Esophagus muscularis mucosa (tissue), 4 donors: Measurements from ENCODE around the gene PRDM15. TPM values are rescaled to one million over a fixed set of nuclear protein-coding genes. Genes with fewer than 3 reads are reported as not detected.

Experiments
- DNase-seq: peaks from one replicate; pipeline ENCODE4 v3.0.0-alpha.2; 2017; ENCODE audit errors: extremely low spot score
- H3K27ac ChIP-seq, 4 donors: fragments of 200-600 bp; sonication (generic); replicated peaks in 1 of 4; 1 replicate in 3 of 4; 2 replicates in 1 of 4; pipeline ENCODE4 v1.5.1; 2016 to 2019; ENCODE audit warnings: mild to moderate bottlenecking in 1 of 4
- H3K27me3 ChIP-seq, 4 donors: fragments of 200-600 bp; sonication (generic); one replicate each; pipeline versions ENCODE4 v1.5.1 to v1.6.0; 2016 to 2019
- H3K36me3 ChIP-seq, 4 donors: fragments of 200-600 bp; sonication (generic); one replicate each; pipeline ENCODE4 v1.5.1; 2016 to 2019
- H3K4me1 ChIP-seq, 4 donors: fragments of 200-600 bp; sonication (generic); one replicate each; pipeline ENCODE4 v1.5.1; 2016 to 2019
- H3K4me3 ChIP-seq, 4 donors: fragments of 200-600 bp; sonication (generic); 1 replicate in 2 of 4; 2 replicates in 2 of 4; pipeline ENCODE4 v1.5.1; 2016 to 2019; ENCODE audit warnings: mild to moderate bottlenecking in 4 of 4, moderate library complexity in 1 of 4
- H3K9me3 ChIP-seq, 4 donors: fragments of 200-600 bp; sonication (generic); 1 replicate in 3 of 4; 2 replicates in 1 of 4; pipeline ENCODE4 v1.5.1; 2016 to 2019
- CTCF ChIP-seq, 3 experiments: fragments of 200-600 bp in 2 of 3; fragments of 450-650 bp in 1 of 3; sonication (generic) in 2 of 3; IDR thresholded peaks; one replicate each; pipeline ENCODE4 v1.5.1; 2017 to 2019; ENCODE audit warnings: antibody characterized with exemption in 3 of 3, mild to moderate bottlenecking in 2 of 3, moderate library complexity in 1 of 3
- EP300 ChIP-seq: sonication (generic); formaldehyde crosslinking; IDR thresholded peaks from one replicate; pipeline ENCODE4 v1.6.1; 2017; ENCODE audit warnings: antibody characterized with exemption
- POLR2A ChIP-seq: fragments of 450-650 bp; IDR thresholded peaks from one replicate; pipeline ENCODE4 v1.6.1; 2017; ENCODE audit warnings: antibody characterized with exemption, moderate library complexity, mild to moderate bottlenecking, low read depth
- POLR2AphosphoS5 ChIP-seq, 2 donors: sonication (generic); formaldehyde crosslinking; IDR thresholded peaks; one replicate each; pipeline ENCODE4 v1.6.1; 2017; ENCODE audit warnings: antibody characterized with exemption in 2 of 2
- WGBS: methylation state at CpG from one replicate; pipeline ENCODE4 v1.1.5; 2018; 5-methylcytosine and 5-hydroxymethylcytosine counted together
- intact Hi-C: fragments of 100-400 bp; cut with DNase I; formaldehyde crosslinking; loops from one replicate; pipeline ENCODE4 v1.15.1; 2023
- total RNA-seq, 4 donors: library from RNA; depleted of rRNA; stranded (reverse); fragments of >200 nt; gene quantifications; one replicate each; pipeline versions ENCODE4 v1.1.0 to v1.2.1, GENCODE V29; 2016

Gene PRDM15
- total RNA-seq, 4 donors from 2014 or later = 5.0 to 6.3 (median 5.4) TPM

- TF ChIP-seq CTCF (IDR thresholded peaks at IDR 0.05) (no peak), POLR2AphosphoS5 (IDR thresholded peaks at IDR 0.05) (no peak), POLR2A (no peak), EP300 (no peak)
- Histone ChIP-seq H3K36me3 (peaks cover 2 to 63% (median 43%) of the 10 kb centered on the region in 4 donors), H3K27me3 (no peaks in the 10 kb centered on the region), H3K27ac (no peak overlapping the region), H3K4me1 (peaks cover 0 to 10% (median 4%) of the 10 kb centered on the region in 4 donors), H3K9me3 (no peaks in the 10 kb centered on the region), H3K4me3 (no peak overlapping the region)
- intact Hi-C loops = no loop called here
- 92% methylated on average over 13 of the region's 19 CpGs for WGBS
- DNase-seq = no peak
Measured at GRCh38 chr21:41820384-41821080, 58.6 kb downstream of the PRDM15 start.

GRCh38 chr21:41819856-41820281 is 59.3 kb downstream of the PRDM15 start:
- H3K36me3 ChIP-seq = peaks cover 8 to 63% (median 43%) of the 10 kb centered on the region in 4 donors

DNA sequence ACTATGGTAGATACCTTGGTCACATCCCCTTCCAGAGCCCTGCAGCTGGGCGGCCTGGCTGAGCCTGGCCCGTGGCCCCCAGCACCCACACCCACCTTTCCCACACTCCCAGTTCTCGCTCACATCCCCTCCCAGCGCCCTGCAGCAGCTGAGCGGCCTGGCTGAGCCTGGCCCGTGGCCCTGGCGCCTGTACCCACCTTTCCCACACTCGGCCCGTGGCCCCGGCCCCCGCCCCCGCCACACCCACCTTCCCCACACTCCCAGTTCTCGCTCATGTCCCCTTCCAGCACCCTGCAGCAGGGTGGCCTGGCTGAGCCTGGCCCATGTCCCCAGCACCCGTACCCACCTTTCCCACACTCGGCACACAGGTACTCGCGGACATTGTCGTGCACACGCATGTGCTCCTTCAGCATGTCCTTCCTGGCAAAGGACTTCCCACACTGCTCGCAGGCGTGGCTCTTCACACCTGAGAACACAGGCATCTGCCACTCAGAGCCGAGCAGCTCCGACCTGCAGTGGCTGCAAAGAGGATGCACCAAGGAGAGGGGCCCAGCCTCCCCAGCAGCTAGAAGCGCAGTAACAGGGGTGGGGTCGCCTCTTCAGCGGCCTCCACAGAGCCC is 59.8 kb downstream of the PRDM15 start:
- H3K9me3 ChIP-seq = no peaks in the 10 kb centered on the region
- H3K27me3 ChIP-seq = no peaks in the 10 kb centered on the region
- intact Hi-C loops = loop anchor here (5.0 kb wide), 1 partner anchor 42 kb away; no protein-coding TSS in a partner anchor
- peaks cover 8 to 63% (median 41%) of the 10 kb centered on the region in 4 donors for H3K36me3 ChIP-seq
- peaks cover 0 to 10% (median 4%) of the 10 kb centered on the region in 4 donors for H3K4me1 ChIP-seq
- no peak overlapping the region for H3K27ac ChIP-seq
- TF ChIP-seq EP300 (no peak), POLR2A (no peak), CTCF (IDR thresholded peaks at IDR 0.05) (no peak), POLR2AphosphoS5 (IDR thresholded peaks at IDR 0.05) (no peak)
- no peak overlapping the region for H3K4me3 ChIP-seq
- WGBS = 95% methylated on average over 26 of the region's 26 CpGs
- DNase-seq = no peak

More at GRCh38 chr21:41819856-41820281, 59.3 kb downstream of the PRDM15 start:
- TF ChIP-seq EP300 (no peak), CTCF (IDR thresholded peaks at IDR 0.05) (no peak)
- 89% methylated on average over 19 of the region's 19 CpGs for WGBS
- no peak overlapping the region for H3K27ac ChIP-seq
- no peak overlapping the region for H3K4me3 ChIP-seq
- no peak for DNase-seq
- peaks cover 0 to 10% (median 4%) of the 10 kb centered on the region in 4 donors for H3K4me1 ChIP-seq
- H3K27me3 ChIP-seq = no peaks in the 10 kb centered on the region
- intact Hi-C loops = loop anchor here (5.0 kb wide), 1 partner anchor 43 kb away; no protein-coding TSS in a partner anchor
- H3K9me3 ChIP-seq = no peaks in the 10 kb centered on the region

DNA sequence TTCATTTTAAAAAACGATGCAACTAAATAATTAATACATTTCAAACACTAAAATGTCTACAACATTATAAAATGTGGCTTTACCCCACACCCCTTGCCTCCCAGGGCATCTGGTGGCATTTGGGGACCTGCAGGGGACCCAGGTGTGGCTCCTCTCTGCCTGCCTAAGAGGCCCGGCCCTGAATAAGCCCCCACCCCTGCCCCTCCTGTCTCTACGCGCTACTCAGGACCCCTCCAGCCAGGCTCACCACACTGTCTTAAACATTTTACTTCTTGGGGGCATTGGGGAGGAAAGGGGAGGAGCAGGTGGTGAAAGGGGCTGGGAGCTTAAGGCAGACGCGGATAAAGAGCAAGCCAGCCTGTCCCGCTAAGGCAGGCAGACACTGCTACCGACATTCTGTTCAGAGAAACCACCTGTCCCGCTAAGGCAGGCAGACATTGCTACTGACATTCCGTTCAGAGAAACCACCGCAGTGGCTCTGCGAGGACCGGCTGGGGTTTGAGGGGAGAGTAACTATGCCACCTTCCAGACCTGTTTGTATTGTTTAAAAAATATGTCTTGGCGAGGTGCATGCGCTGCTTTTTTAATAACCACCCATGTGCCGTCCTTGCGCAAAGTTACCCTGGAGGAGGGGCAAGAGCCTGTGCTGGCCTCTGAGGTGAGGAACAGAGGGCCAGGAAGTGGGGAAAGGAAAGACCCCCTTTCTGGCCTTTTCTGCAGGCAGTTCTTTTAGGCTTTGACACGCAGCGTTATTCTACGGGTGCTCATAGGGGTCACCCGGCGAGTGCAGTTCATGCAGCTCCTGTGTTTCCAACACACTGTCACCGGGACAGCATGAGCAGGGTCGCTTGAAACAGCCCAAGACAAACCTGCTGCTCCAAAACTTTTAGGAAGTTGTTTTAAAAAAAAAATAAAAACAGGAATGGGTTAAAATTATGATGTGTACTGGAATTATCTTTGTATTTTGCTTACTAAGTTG is 61.0 kb downstream of the PRDM15 start:
- Histone ChIP-seq H3K27me3 (no peaks in the 10 kb centered on the region), H3K4me1 (peaks cover 0 to 10% (median 4%) of the 10 kb centered on the region in 4 donors), H3K36me3 (peaks cover 12 to 59% (median 37%) of the 10 kb centered on the region in 4 donors), H3K4me3 (no peak overlapping the region), H3K27ac (no peak overlapping the region), H3K9me3 (no peaks in the 10 kb centered on the region)
- DNase-seq = no peak
- TF ChIP-seq POLR2A (no peak), EP300 (no peak), CTCF (IDR thresholded peaks at IDR 0.05) (no peak), POLR2AphosphoS5 (IDR thresholded peaks at IDR 0.05) (no peak)
- intact Hi-C loops = loop anchor here (2.0 to 5.0 kb wide), 2 partner anchors 41 to 301 kb away; no protein-coding TSS in a partner anchor
- WGBS = 94% methylated on average over 23 of the region's 24 CpGs
